ENCODE data around the gene NOP9.
"Not testable (repeated sequence)": the region's sequence is repeated elsewhere in the genome, so short reads cannot be mapped to it uniquely, and the experiment has no call there.

Gene NOP9

DNA sequence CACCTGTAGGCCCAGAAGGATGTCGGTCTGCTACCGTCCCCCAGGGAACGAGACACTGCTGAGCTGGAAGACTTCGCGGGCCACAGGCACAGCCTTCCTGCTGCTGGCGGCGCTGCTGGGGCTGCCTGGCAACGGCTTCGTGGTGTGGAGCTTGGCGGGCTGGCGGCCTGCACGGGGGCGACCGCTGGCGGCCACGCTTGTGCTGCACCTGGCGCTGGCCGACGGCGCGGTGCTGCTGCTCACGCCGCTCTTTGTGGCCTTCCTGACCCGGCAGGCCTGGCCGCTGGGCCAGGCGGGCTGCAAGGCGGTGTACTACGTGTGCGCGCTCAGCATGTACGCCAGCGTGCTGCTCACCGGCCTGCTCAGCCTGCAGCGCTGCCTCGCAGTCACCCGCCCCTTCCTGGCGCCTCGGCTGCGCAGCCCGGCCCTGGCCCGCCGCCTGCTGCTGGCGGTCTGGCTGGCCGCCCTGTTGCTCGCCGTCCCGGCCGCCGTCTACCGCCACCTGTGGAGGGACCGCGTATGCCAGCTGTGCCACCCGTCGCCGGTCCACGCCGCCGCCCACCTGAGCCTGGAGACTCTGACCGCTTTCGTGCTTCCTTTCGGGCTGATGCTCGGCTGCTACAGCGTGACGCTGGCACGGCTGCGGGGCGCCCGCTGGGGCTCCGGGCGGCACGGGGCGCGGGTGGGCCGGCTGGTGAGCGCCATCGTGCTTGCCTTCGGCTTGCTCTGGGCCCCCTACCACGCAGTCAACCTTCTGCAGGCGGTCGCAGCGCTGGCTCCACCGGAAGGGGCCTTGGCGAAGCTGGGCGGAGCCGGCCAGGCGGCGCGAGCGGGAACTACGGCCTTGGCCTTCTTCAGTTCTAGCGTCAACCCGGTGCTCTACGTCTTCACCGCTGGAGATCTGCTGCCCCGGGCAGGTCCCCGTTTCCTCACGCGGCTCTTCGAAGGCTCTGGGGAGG is 11.3 kb downstream of the NOP9 start, which contains the start of gene LTB4R:
Gene LTB4R (plus strand): TSS at position 857 of the 959 bp plus-strand sequence. CDS start 4,150 bp downstream, outside the sequence.
- DNase-seq = peak; percentile 87

DNA sequence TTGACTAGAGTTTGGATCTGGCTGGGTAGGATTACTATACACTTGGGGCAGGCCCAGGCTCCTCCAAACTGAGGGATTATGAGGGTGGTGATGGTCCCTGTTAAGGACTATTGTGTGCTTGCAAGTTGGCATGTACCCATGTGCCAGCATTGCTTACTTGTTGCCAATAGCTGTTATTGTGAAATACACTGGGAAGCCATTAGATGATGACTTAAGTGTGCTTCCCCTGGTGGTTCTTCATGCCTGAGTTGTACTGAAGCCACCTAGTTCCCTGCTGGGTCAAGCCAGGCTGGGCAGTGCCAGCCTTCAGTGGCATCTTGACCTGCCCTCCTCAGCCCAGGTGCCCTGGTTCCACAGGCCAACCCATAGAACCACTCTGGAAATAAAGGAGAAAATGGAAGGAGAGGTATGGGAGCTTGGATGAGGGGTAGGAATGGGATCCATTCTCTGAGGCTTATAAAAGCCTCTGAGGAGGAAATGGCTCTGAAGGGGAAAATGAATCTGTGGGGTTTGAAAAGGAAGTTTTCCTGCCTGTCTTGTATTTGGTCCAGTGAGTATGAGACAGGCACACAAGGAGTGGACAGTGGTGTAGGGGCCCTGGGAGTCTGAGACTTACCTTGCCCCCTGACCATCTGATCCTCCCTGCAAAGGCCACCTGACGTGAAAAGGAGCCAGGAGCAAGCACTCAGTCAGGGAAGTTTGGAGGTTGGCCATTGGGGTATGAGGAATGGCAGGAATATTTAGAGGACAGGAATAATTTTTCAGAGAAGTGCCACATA is 12.4 kb downstream of the NOP9 start:
- no peak for DNase-seq

DNA sequence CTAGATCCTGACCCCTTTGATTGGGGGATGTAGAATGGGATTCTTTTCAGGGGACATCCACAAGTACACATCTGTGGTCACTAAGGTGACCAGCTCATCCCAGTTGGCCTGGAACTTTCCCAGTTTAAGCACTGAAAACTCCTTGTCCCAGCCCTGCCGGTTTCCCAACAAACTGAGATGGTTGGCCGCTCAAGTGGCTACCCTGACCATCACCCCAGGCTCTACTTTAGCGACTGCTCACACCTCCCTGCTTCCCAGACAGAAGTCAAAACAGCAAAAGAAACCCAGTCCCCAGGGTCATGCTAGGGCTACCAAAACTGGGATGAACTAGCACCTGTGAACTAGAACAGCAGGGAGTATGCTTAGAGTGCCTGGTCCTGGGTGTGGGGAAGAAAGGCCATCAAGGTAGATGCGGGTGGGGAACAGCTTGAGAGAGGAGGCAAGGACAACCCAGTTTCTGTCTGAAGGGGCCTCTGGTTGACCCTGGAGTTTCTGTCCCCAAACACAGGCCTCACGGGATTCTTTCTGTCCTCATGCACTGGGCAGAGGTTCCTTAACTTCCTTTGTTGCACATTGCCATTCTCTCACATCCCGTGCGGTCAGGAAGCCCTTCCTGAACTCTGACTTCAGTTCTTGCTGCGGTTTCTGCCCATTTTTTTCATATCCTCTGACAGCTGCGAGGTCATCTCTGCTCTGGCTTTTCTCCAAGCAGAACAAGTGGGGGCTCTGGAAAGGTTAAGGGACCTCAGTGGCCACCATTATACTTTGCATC is 13.3 kb downstream of the NOP9 start:
- DNase-seq = peak; percentile 61

DNA sequence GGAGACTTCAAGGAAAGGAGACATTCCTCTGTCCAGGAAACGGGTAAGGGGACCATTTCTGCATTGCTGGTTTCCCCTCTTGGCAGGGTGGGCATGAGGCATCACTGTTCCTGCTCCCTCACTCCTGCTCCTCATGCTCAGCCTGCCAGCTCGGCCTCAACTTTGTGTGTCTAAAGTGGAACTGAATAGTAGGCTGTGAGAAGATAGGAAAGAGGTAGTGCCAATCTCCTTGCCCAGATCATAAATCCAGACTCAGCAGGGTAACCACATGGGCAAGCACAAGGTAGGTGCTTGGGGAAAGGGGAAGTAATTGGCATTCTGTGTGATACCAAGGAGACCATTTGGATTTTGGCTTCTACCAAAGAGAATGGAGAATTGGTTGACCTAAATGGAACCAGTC is 14.3 kb downstream of the NOP9 start:
- DNase-seq = peak; percentile 26

DNA sequence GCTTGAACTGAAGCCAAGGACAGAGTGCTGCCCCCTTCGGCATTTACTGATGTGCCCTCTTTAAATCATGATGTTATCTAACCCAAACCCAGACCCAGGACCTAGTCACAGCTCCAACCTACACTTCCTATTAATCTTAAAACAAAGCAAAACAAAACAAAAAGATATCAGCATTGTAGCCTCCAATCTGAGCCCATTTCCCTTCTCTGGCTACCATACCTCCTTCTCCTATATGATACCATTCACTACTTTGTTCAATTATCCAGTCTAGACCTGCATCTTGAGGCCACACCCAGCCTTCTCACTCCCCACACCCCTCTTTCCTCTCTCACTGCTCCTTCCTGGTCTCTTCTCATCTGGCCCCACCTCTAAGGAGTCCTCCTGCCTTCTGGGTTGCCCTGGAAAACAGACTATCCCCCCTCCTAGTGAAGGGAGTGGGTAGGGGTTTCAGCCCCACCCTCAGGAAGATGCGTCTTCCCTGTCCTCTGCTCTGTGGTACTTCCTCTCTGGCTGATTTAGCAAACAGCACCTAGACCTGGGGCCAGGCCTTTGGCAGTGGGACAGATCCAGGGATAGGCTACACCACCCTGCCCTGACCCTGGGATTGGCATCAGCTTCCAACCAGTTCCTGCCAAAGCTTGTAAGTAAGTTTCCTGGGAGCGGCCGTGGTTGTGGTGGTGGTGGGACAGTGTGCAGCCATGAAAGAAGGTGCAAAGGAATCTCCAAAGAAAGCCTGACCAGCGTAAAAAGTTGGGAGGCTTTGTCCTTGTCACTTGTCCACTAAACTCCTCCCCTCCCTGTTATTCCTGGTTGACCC is 14.9 kb downstream of the NOP9 start:
- DNase-seq = no peak

DNA sequence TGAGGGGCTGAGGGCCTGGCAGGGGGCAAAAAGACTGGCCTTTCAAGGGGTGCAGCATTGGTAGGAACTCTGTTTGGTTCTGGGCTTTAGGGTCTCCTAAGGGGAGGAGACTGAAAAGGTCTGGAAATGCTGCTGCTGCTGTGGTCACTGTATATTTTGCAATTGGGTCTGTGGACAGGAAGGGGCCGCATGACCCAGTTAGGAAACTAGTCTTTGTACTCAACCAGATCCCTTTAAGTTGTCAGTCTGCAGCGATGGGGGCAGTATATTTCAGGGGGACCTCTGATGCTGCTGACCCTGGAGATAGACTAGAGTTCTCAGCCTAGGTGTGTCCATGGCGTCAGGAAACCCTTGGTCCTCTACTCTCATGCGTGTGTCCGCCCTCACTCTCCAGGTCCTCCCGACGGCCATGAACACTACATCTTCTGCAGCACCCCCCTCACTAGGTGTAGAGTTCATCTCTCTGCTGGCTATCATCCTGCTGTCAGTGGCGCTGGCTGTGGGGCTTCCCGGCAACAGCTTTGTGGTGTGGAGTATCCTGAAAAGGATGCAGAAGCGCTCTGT is 15.7 kb downstream of the NOP9 start:
- DNase-seq = no peak

DNA sequence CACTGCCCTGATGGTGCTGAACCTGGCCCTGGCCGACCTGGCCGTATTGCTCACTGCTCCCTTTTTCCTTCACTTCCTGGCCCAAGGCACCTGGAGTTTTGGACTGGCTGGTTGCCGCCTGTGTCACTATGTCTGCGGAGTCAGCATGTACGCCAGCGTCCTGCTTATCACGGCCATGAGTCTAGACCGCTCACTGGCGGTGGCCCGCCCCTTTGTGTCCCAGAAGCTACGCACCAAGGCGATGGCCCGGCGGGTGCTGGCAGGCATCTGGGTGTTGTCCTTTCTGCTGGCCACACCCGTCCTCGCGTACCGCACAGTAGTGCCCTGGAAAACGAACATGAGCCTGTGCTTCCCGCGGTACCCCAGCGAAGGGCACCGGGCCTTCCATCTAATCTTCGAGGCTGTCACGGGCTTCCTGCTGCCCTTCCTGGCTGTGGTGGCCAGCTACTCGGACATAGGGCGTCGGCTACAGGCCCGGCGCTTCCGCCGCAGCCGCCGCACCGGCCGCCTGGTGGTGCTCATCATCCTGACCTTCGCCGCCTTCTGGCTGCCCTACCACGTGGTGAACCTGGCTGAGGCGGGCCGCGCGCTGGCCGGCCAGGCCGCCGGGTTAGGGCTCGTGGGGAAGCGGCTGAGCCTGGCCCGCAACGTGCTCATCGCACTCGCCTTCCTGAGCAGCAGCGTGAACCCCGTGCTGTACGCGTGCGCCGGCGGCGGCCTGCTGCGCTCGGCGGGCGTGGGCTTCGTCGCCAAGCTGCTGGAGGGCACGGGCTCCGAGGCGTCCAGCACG is 16.4 kb downstream of the NOP9 start:
- DNase-seq = no peak

DNA sequence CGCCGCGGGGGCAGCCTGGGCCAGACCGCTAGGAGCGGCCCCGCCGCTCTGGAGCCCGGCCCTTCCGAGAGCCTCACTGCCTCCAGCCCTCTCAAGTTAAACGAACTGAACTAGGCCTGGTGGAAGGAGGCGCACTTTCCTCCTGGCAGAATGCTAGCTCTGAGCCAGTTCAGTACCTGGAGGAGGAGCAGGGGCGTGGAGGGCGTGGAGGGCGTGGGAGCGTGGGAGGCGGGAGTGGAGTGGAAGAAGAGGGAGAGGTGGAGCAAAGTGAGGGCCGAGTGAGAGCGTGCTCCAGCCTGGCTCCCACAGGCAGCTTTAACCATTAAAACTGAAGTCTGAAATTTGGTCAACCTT is 16.9 kb downstream of the NOP9 start:
- DNase-seq = no peak

DNA sequence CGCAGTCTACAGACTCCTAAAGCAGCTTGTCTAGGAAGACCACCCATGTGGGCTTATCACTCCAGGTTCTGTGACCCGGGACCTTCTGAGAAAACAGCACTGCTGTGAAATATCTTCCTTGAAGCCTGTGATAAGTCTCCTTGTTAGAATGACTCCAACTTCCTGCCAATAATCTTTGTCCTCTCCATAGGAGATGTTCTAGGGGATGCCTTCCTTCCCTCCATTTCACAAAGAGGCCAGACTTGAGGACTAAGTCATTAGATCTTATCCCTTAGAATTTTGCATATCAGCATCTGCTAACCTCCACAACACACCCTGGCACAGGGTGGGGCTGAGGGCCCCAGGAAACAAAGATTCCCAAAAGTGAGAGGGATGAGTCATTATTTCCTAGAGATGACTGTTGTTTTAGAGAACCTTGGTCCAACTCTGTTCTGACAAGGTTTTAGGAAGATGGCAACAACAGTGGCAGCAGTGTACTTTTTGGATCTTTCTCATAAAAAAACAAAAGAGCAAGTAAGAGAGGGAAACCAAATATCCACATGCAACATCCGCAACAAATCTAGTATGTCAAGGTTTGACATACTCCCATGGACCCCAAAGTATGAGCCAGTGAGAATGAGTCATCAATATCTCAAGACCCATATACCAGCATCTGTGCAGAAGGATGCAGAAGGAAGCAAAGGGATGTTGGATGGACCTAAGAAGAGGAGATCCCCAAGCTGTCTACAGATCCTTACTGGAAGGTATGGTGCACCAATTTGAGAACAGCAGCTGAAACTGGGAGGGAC is 17.7 kb downstream of the NOP9 start:
- DNase-seq = no peak

DNA sequence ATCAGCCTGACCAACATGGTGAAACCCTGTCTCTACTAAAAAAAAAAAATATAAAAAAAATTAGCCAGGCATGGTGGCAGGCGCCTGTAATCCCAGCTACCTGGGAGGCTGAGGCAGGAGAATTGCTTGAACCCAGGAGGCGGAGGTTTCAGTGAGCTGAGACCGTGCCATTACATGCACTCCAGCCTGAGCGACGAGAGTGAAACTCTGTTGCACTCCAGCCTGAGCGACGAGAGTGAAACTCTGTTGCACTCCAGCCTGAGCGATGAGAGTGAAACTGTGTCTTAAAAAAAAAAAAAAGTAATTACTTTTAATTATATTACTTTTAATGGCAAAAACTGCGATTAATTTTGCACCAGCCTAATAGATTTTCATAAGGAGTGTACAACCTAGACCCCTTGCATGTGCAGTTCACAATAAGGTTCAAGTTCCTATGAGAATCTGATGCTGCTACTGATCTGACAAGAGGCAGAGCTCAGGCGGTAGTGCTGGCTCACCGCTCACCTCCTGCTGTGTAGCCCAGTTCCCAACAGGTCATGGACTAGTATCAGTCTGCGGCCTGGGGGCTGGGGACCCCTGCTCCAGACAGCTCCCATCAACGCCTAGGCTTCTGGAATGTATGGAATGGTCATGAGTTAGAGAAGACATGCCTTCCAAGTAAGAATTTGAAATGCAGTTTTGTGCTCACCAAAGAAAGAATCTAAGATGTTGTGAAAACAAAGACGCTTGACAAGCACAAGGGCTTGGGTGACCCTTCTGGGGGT is 21.7 kb downstream of the NOP9 start:
- no peak for DNase-seq

DNA sequence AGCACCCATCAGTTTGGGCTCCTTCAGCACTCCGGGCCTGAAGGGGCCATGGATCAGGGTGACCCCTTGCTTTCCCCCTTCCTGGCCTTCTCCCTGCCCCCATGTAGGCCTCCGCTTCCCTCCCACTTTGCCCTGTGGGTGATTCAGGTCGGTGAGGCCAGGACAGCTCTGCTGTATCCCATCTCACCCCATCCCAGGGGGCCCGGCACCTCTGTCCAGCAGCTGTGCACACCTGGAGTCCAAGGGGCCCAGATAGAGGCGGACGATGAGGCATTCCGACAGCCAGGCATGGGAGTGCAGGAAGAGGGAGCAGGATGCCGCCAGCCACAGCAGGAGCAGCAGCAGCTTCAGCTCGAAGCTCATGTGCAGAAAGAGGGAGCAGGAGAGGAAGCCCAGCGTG is 23.0 kb downstream of the NOP9 start:
- no peak for DNase-seq

DNA sequence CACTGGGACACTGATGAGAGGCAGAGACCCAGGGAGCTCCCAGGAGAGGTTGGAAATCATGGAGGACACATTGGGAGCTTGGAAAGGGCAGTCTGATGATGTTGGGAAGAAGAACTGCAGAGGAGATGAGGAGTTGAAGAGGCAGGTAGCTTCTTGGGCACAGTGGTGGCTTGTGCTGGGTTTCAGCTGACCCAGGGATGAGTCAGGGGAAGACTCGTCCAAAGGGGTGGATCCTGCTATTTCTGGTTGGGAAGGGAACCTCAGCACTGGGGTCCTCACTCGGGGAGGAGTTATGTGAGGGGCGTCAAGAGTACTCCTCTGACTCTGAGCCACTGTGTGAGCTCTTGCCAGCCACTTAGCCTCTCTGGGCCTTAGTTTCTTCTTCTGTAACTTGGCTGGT is 23.7 kb downstream of the NOP9 start:
- no peak for DNase-seq

DNA sequence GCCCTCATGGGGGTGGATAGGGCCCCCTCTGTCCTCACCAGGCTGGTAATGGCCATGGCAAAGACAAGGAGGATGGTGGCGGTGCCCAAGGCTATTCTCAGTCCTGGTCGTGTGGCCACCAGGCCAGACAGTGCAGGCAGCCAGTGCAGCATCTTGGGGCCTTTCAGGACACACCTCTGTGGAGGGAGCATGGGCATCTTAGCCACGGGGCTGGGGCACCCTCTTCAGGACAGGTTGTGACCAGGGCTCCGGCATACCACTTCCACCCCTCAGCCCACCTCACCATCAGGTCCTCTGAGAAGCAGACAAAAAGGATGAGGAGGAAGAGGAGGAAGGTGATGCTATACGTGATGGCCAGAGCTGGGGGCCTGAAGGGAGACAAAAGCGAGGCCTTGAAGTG is 24.4 kb downstream of the NOP9 start:
- no peak for DNase-seq

DNA sequence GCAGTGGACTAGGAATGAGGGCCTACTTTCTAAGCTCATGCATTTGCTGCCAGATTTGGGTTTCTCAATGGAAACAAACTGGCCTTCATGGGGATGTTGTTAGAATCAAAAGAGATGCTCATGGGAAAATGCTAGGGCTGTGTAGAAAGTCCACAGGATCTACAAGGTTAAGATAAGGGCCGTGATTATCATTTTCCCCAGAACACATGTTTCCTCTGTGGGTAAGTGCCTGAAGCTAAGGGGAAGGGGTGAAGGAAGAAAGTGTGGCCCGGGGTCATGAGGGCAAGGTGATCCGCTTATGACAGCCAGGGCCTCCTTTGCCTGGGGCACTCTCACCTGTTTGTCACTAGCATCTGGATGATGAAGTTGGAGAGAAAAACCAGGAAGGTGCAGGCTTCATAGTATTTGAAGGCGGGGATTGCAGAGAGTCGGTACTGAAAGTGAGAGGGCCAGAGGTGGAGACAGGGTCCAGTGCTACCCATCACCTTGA is 25.4 kb downstream of the NOP9 start:
- DNase-seq = no peak

DNA sequence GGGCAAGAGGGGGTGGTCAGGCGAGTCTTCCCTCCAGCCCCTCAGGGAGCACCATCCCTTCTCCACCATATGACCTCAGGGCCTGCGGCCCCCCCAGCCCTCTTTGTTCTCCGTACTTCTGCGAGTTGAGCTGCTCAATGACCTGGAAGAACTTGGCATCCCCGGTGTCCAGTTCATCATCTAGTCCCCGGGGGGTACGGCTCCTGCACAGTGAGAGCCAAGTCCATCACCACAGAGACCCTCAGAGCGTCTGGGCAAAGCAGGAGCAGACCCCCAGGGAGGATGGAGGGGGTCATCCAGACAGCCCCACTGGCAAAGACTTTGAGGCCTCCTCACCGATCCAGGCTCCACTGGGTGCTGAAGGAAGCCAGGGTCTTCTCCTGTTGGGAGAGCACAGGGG is 26.3 kb downstream of the NOP9 start:
- no peak for DNase-seq

DNA sequence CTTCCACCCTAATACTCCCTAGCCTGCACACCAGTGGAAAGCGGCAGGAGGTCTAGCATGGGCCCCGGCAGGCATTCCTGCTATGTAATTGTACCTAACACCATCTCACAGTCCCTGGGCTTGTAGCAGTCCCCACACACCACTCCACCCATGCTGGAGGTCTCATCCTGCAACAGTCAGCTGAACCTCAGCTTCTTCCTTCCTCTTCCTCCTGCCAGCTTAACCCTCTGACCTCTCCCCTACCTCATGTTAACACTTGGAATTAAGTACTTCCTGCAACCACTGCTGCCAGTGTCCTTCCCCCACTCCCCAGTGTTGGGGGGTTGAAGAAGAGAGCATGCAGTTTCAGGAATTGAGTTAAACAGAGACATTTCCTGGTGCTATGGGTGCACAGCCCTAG is 27.7 kb downstream of the NOP9 start:
- no peak for DNase-seq

DNA sequence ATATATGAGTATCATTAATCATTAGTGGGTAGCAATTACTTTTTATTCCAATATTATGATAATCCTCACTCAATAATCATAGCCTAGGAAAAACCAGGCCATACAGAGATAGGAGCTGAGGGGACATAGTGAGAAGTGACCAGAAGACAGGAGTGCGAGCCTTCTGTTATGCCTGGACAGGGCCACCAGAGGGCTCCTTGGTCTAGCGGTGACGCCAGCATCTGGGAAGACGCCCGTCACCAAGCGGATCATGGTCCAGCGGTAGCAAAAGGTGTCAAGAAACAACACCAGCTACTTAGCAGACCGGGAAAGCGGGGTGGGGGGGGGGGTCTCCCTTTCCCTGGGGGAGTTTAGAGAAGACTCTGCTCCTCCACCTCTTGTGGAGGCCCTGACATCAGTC is 28.3 kb downstream of the NOP9 start:
- not testable (repeated sequence) for DNase-seq

DNA sequence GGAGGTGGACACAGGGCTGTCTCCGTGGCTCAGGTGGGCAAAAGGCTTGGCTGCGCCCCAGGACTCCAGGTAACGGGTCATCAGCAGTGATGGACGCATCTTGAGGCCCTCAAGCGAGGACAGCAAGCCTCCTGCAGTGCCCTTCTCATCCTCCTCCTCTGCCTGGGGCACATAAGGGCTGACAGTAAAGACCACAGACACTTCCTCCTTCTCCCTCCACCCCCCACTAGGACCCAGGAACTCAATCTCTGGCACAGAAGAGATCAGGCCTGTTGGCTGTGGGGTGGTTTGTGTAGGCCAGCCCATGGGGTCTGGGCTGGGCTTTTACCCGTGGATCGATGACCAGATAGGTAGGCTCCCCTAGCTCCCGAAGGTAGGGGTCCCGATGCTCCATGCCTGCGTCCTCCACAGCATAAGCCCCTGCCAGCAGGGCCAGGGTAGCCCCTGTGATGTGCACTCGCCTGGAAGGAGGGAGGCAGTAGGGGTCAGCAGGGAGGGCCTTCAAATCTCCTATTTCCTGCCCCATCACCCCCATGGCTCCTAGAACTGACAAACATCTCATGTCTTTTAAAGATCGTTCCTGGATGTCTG is 29.5 kb downstream of the NOP9 start:
- no peak for DNase-seq

DNA sequence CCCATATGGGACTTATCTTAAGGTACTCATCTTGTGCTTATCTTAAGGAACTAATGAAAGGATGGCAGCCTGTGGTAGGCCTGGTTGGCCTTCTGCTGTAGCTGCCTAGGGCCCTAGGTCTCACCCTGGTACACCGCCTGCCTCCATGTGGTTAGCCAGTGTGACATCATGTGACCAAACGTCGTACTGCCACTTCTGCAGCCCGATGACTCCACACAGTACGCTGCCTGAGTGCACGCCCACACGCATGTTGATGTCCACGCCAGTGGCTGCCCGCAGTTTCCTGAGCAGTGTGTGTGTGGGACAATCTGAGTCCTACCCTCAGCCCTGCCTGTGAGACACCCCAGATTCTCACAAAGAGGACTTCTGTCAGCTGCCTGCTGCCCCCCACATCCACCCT is 30.1 kb downstream of the NOP9 start:
- DNase-seq = no peak

All from RPMI8226 (cell line).